GM18858 (cell line): ENCODE measurements around the gene NUDT4B.
"Not testable (repeated sequence)": the region's sequence is repeated elsewhere in the genome, so short reads cannot be mapped to it uniquely, and the experiment has no call there.

Experiments used
- ATAC-seq: cut with Tn5 transposase; IDR thresholded peaks from one replicate; pipeline ENCODE4 v1.9.1; 2021; ENCODE audit not compliant: unreplicated experiment

The NUDT4B gene

GRCh38 chr1:148748563-148749334 is at the start of gene NUDT4B:
TSS of gene NUDT4B (plus strand) at chr1:148748774. CDS start at chr1:148748953, 179 bp downstream.
- ATAC-seq = peak; percentile 17

- ATAC-seq = not testable (repeated sequence)
Observed at GRCh38 chr1:148699357-148699756, 49.2 kb upstream of the NUDT4B start.

- ATAC-seq = not testable (repeated sequence)
Observed at GRCh38 chr1:148702242-148702641, 46.3 kb upstream of the NUDT4B start.

- not testable (repeated sequence) for ATAC-seq
Observed at GRCh38 chr1:148703973-148704591, 44.5 kb upstream of the NUDT4B start.

GRCh38 chr1:148705316-148705948 is 43.1 kb upstream of the NUDT4B start:
- not testable (repeated sequence) for ATAC-seq

GRCh38 chr1:148708779-148709333 is 39.7 kb upstream of the NUDT4B start:
- not testable (repeated sequence) for ATAC-seq

GRCh38 chr1:148710772-148711523 is 37.6 kb upstream of the NUDT4B start:
- not testable (repeated sequence) for ATAC-seq

GRCh38 chr1:148712353-148712752 is 36.2 kb upstream of the NUDT4B start:
- not testable (repeated sequence) for ATAC-seq

GRCh38 chr1:148715518-148715917 is 33.1 kb upstream of the NUDT4B start:
- not testable (repeated sequence) for ATAC-seq

GRCh38 chr1:148716966-148717520 is 31.5 kb upstream of the NUDT4B start:
- not testable (repeated sequence) for ATAC-seq

GRCh38 chr1:148720918-148721317 is 27.7 kb upstream of the NUDT4B start:
- not testable (repeated sequence) for ATAC-seq

- not testable (repeated sequence) for ATAC-seq
Observed at GRCh38 chr1:148722758-148723157, 25.8 kb upstream of the NUDT4B start.

- ATAC-seq = not testable (repeated sequence)
Observed at GRCh38 chr1:148723515-148723914, 25.1 kb upstream of the NUDT4B start.

GRCh38 chr1:148724872-148725271 is 23.7 kb upstream of the NUDT4B start:
- ATAC-seq = not testable (repeated sequence)

GRCh38 chr1:148727862-148728261 is 20.7 kb upstream of the NUDT4B start:
- not testable (repeated sequence) for ATAC-seq

GRCh38 chr1:148729128-148729527 is 19.4 kb upstream of the NUDT4B start:
- peak; percentile 67 for ATAC-seq

- ATAC-seq = not testable (repeated sequence)
Observed at GRCh38 chr1:148729541-148729940, 19.0 kb upstream of the NUDT4B start.

GRCh38 chr1:148732277-148732676 is 16.3 kb upstream of the NUDT4B start:
- ATAC-seq = not testable (repeated sequence)

- ATAC-seq = peak; percentile 55
Observed at GRCh38 chr1:148733585-148734310, 14.8 kb upstream of the NUDT4B start.

- ATAC-seq = peak; percentile 22
Observed at GRCh38 chr1:148734311-148734662, 14.3 kb upstream of the NUDT4B start.
